SK-N-SH (cell line): ENCODE measurements around the gene RAD17. TPM values are rescaled to one million over a fixed set of nuclear protein-coding genes. Genes with fewer than 3 reads are reported as not detected.

Experiments used
- CTCF ChIA-PET: fragments of 300-600, 350-600 bp; formaldehyde crosslinking; extraction: SDS; loops from one replicate; lab custom pipeline; 2021; lab: Yijun Ruan, JAX
- POLR2A ChIA-PET: fragments of 350-600 bp; sonication (Branson Sonifier 250); formaldehyde crosslinking; extraction: SDS; loops from one replicate; lab custom pipeline; 2020; ENCODE audit warnings: antibody characterized with exemption, inconsistent platforms; lab: Yijun Ruan, JAX
- DNase-seq: peaks from one replicate; pipeline ENCODE4 v3.0.0; 2012
- H2AFZ ChIP-seq: fragments of 200-600 bp; sonication (generic); 2 replicates; pipeline ENCODE4 v1.8.1; 2016; ENCODE audit warnings: antibody characterized with exemption, mild to moderate bottlenecking, low read depth
- H3F3A ChIP-seq: fragments of 200-600 bp; sonication (generic); replicated peaks from 2 replicates; pipeline ENCODE3; 2016; ENCODE audit warnings: antibody characterized with exemption, mild to moderate bottlenecking; ENCODE audit not compliant: insufficient read depth
- H3K27ac ChIP-seq, 2 experiments: fragments of 200-500 bp in 1 of 2; fragments of 200-600 bp in 1 of 2; sonication (Bioruptor generic) in 1 of 2; sonication (generic), shearing (Covaris generic) in 1 of 2; 2 replicates each; pipeline versions ENCODE4 v1.5.1 to v1.6.1; 2014 to 2016; ENCODE audit warnings: low read depth in 2 of 2, inconsistent platforms in 1 of 2, low read length in 1 of 2, mild to moderate bottlenecking in 1 of 2, mixed read lengths in 1 of 2
- H3K27me3 ChIP-seq: fragments of 200-600 bp; sonication (generic), shearing (Covaris generic); 2 replicates; pipeline ENCODE4 v1.6.1; 2016; ENCODE audit warnings: mixed run types; ENCODE audit not compliant: insufficient read depth
- H3K36me3 ChIP-seq, 2 experiments: fragments of 200-500 bp in 1 of 2; fragments of 200-600 bp in 1 of 2; sonication (Bioruptor generic) in 1 of 2; sonication (generic) in 1 of 2; replicated peaks in 1 of 2; 2 replicates each; pipeline versions ENCODE3 to v1.5.1; 2014 to 2016; ENCODE audit warnings: low read length in 1 of 2, mild to moderate bottlenecking in 1 of 2; ENCODE audit not compliant: insufficient read depth in 2 of 2, control insufficient read depth in 1 of 2
- H3K4me1 ChIP-seq, 2 experiments: fragments of 200-500 bp in 1 of 2; fragments of 200-600 bp in 1 of 2; sonication (Bioruptor generic) in 1 of 2; sonication (generic), shearing (Covaris generic) in 1 of 2; 2 replicates each; pipeline versions ENCODE4 v1.5.1 to v1.6.1; 2014 to 2016; ENCODE audit warnings: low read depth in 1 of 2, low read length in 1 of 2, mixed run types in 1 of 2; ENCODE audit not compliant: insufficient read depth in 2 of 2, control insufficient read depth in 1 of 2
- H3K4me2 ChIP-seq: fragments of 200-600 bp; sonication (generic), shearing (Covaris generic); 2 replicates; pipeline ENCODE4 v1.6.1; 2017; ENCODE audit warnings: mixed run types
- H3K4me3 ChIP-seq, 2 experiments: fragments of 200-500 bp in 1 of 2; fragments of 200-600 bp in 1 of 2; sonication (Bioruptor generic) in 1 of 2; sonication (generic), shearing (Covaris generic) in 1 of 2; 2 replicates each; pipeline versions ENCODE4 v1.5.1 to v1.8.1; 2014 to 2016; ENCODE audit warnings: low read depth in 2 of 2, inconsistent platforms in 1 of 2, low read length in 1 of 2, mild to moderate bottlenecking in 1 of 2, mixed read lengths in 1 of 2, moderate library complexity in 1 of 2
- H3K79me2 ChIP-seq: fragments of 200-600 bp; sonication (generic); 2 replicates; pipeline ENCODE4 v1.8.1; 2017; ENCODE audit warnings: mild to moderate bottlenecking; ENCODE audit not compliant: insufficient read depth
- H3K9ac ChIP-seq: fragments of 200-600 bp; sonication (generic); 2 replicates; pipeline ENCODE4 v1.6.1; 2017; ENCODE audit warnings: mixed run types
- H3K9me2 ChIP-seq: fragments of 200-600 bp; sonication (generic); 2 replicates; pipeline ENCODE4 v1.6.1; 2017; ENCODE audit warnings: mixed run types
- H3K9me3 ChIP-seq: fragments of 200-600 bp; sonication (generic); 2 replicates; pipeline ENCODE4 v1.6.1; 2017; ENCODE audit warnings: mixed run types, mild to moderate bottlenecking, moderate library complexity
- H4K20me1 ChIP-seq: fragments of 200-600 bp; sonication (generic); 2 replicates; pipeline ENCODE4 v1.6.1; 2017; ENCODE audit warnings: mild to moderate bottlenecking, mixed run types; ENCODE audit not compliant: insufficient read depth
- CHD2 ChIP-seq: fragments of 150-350 bp; IDR thresholded peaks from 2 replicates; pipeline ENCODE4 v1.6.1; 2018; ENCODE audit warnings: low read length; ENCODE audit not compliant: partially characterized antibody
- ELF1 ChIP-seq: IDR thresholded peaks from 2 replicates; pipeline ENCODE4 v1.4.0; 2012
- EP300 ChIP-seq, 2 experiments: IDR thresholded peaks; 2 replicates each; pipeline versions ENCODE4 v1.4.0 to v1.6.1; 2012; ENCODE audit warnings: borderline replicate concordance in 1 of 2, low read depth in 1 of 2, low read length in 1 of 2
- EZH2phosphoT487 ChIP-seq: fragments of 200-600 bp; sonication (generic); IDR thresholded peaks from 2 replicates; pipeline ENCODE4 v1.6.1; 2017; ENCODE audit warnings: low read depth, mixed run types, mild to moderate bottlenecking, antibody characterized with exemption, moderate library complexity, borderline replicate concordance
- FOSL2 ChIP-seq: IDR thresholded peaks from 2 replicates; pipeline ENCODE4 v1.4.0; 2012; ENCODE audit warnings: low read depth, mild to moderate bottlenecking, moderate library complexity, borderline replicate concordance
- FOXM1 ChIP-seq: IDR thresholded peaks from 2 replicates; pipeline ENCODE4 v1.4.0; 2012; ENCODE audit warnings: low read depth, mild to moderate bottlenecking
- GABPA ChIP-seq: IDR thresholded peaks from 2 replicates; pipeline ENCODE4 v1.4.0; 2012; ENCODE audit warnings: low read depth, mild to moderate bottlenecking
- GATA2 ChIP-seq: sonication (generic); formaldehyde crosslinking; IDR thresholded peaks from 2 replicates; pipeline ENCODE4 v1.5.0; 2020; ENCODE audit warnings: mild to moderate bottlenecking, missing genetic modification reagents
- JUND ChIP-seq: IDR thresholded peaks from 2 replicates; pipeline ENCODE4 v1.4.0; 2012
- NFIC ChIP-seq: IDR thresholded peaks from 2 replicates; pipeline ENCODE4 v1.4.0; 2012; ENCODE audit warnings: borderline replicate concordance
- NRF1 ChIP-seq: IDR thresholded peaks from 2 replicates; pipeline ENCODE4 v1.6.1; 2012; ENCODE audit warnings: low read depth, mild to moderate bottlenecking, low read length
- POLR2AphosphoS5 ChIP-seq: IDR thresholded peaks from 2 replicates; pipeline ENCODE4 v1.6.1; 2012; ENCODE audit warnings: low read depth, low read length
- RCOR1 ChIP-seq: fragments of 150-350 bp; IDR thresholded peaks from 2 replicates; pipeline ENCODE4 v1.6.1; 2017; ENCODE audit warnings: antibody characterized with exemption, low read length
- RFX5 ChIP-seq: IDR thresholded peaks from 2 replicates; pipeline ENCODE4 v1.6.1; 2012; ENCODE audit warnings: mild to moderate bottlenecking, improper control_type of control experiment, low read length
- RXRA ChIP-seq: IDR thresholded peaks from 2 replicates; pipeline ENCODE4 v1.4.0; 2012; ENCODE audit warnings: low read depth, mild to moderate bottlenecking, borderline replicate concordance
- SIN3A ChIP-seq: IDR thresholded peaks from 2 replicates; pipeline ENCODE4 v1.6.1; 2012; ENCODE audit warnings: low read depth, mild to moderate bottlenecking, low read length, moderate library complexity, borderline replicate concordance
- SMC3 ChIP-seq: IDR thresholded peaks from 2 replicates; pipeline ENCODE4 v1.6.1; 2012; ENCODE audit warnings: low read depth, low read length, improper control_type of control experiment
- TAF1 ChIP-seq: IDR thresholded peaks from 2 replicates; pipeline ENCODE4 v1.6.1; 2012; ENCODE audit warnings: low read depth, mild to moderate bottlenecking, low read length, moderate library complexity, borderline replicate concordance
- TCF12 ChIP-seq: IDR thresholded peaks from 2 replicates; pipeline ENCODE4 v1.4.0; 2012
- TEAD4 ChIP-seq: IDR thresholded peaks from 2 replicates; pipeline ENCODE4 v1.4.0; 2012; ENCODE audit warnings: mild to moderate bottlenecking, borderline replicate concordance; ENCODE audit not compliant: insufficient read depth
- WGBS: methylation state at CpG from one replicate; pipeline ENCODE4 v1.1.6; 2017; ENCODE audit warnings: low lambda C conversion rate; 5-methylcytosine and 5-hydroxymethylcytosine counted together
- polyA plus RNA-seq, 3 experiments: library from polyadenylated mRNA; depleted of rRNA; stranded (reverse); fragments of >200 nt; gene quantifications; 2 replicates each; pipeline ENCODE4 v1.2.3, GENCODE V29; 2012
- TF ChIP-seq, protein P1 (sequence below): IDR thresholded peaks from 2 replicates; pipeline ENCODE4 v1.4.0; 2012; ENCODE audit warnings: low read depth, borderline replicate concordance
- TF ChIP-seq, protein P2 (sequence below): IDR thresholded peaks from 2 replicates; pipeline ENCODE4; 2012
- TF ChIP-seq, protein P3 (sequence below): IDR thresholded peaks from 2 replicates; pipeline ENCODE4 v1.4.0; 2012; ENCODE audit warnings: low read depth
- TF ChIP-seq, protein P4 (sequence below): fragments of 150-350 bp; IDR thresholded peaks from 2 replicates; pipeline ENCODE4 v1.6.1; 2016; ENCODE audit warnings: mild to moderate bottlenecking, low read depth, low read length

RAD17 gene
- polyA plus RNA-seq, 1 of the 3 experiments (the other 2 are of a cell fraction), result 16.9 TPM

DNA sequence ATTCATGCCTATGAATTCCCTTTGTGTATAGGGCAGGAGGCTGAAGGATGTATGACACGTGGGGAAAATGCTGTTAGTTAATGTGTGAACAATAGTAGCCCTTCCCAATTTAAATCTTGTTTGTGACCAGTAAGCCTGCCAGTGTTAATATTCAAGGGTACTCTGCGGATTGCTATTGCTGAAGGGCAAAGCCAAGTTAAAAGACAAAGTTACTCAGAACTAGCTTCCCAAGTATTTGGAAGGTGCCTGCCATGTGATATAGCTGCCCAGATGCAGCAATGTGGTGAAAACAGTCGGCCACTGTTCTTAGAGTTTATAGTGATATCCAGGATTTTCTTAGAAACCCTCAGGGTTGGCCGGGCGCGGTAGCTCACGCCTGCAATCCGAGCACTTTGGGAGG lies 79.9 kb downstream of the RAD17 start:
- Histone ChIP-seq H3K27me3 (no peaks in the 10 kb centered on the region), H3K9me2 (no peaks in the 10 kb centered on the region), H3K4me3 (no peak overlapping the region), H3K79me2 (no peaks in the 10 kb centered on the region), H3K9me3 (no peaks in the 10 kb centered on the region), H2AFZ (no peak overlapping the region), H4K20me1 (no peaks in the 10 kb centered on the region), H3F3A (peaks cover 7% of the 10 kb centered on the region), H3K4me2 (no peak overlapping the region; the same call in 1 of the 2 replicates), H3K9ac (no peak overlapping the region), H3K4me1 (no peaks in the 10 kb centered on the region), H3K27ac (no peak overlapping the region), H3K36me3 (no peaks in the 10 kb centered on the region)
- CTCF ChIA-PET, result no interaction called here
- no peak for DNase-seq
- 86% methylated on average over 8 of the region's 8 CpGs for WGBS
- POLR2A ChIA-PET, result no interaction called here
- TF ChIP-seq TCF12 (no peak), SMC3 (no peak), POLR2AphosphoS5 (no peak), NFIC (no peak), TAF1 (no peak), EP300 (IDR thresholded peaks at IDR 0.05; ENCODE audit: borderline replicate concordance in 1 of 2, low read depth in 1 of 2, low read length in 1 of 2) (no peak), GATA2 (CRISPR knock-in tag) (no peak)
- TF ChIP-seq, protein P1, sequence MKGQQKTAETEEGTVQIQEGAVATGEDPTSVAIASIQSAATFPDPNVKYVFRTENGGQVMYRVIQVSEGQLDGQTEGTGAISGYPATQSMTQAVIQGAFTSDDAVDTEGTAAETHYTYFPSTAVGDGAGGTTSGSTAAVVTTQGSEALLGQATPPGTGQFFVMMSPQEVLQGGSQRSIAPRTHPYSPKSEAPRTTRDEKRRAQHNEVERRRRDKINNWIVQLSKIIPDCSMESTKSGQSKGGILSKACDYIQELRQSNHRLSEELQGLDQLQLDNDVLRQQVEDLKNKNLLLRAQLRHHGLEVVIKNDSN, result no peak

DNA sequence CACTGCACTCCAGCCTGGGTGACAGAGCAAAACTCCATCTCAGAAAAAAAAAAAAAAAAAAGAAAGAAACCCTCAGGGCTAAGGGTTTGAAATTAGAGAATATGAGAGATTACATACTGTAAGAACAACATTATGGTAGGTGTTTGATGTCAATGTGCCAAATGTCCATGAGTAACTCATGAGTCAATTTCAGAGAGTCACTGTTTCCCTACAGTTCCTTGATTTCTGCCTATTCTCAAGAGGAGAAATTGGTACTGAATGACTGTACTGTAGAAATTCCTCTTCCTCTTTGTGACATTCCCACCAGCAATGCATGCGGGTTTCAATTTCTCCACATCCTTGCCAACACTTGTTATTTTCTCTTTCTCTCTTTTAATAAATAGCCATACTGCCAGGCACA lies 80.5 kb downstream of the RAD17 start:
- H3K27ac ChIP-seq, result peak overlapping the region in 1 of 2 experiments; percentile 66; a peak in 2 of 4 replicates
- 9% methylated on average over 1 of the region's 1 CpG for WGBS
- H3F3A ChIP-seq, result peaks cover 7% of the 10 kb centered on the region
- CTCF ChIA-PET, result no interaction called here
- H3K27me3 ChIP-seq, result no peaks in the 10 kb centered on the region
- no peaks in the 10 kb centered on the region for H3K4me1 ChIP-seq
- no peak overlapping the region for H3K4me2 ChIP-seq
- H3K36me3 ChIP-seq, result no peaks in the 10 kb centered on the region
- no peaks in the 10 kb centered on the region for H3K79me2 ChIP-seq
- H4K20me1 ChIP-seq, result no peaks in the 10 kb centered on the region
- no peak overlapping the region; the same call in 1 of the 2 replicates for H2AFZ ChIP-seq
- POLR2A ChIA-PET, result no interaction called here
- DNase-seq, result no peak
- no peak overlapping the region for H3K4me3 ChIP-seq
- no peaks in the 10 kb centered on the region for H3K9me3 ChIP-seq
- H3K9ac ChIP-seq, result no peak overlapping the region
- no peaks in the 10 kb centered on the region for H3K9me2 ChIP-seq
- TF ChIP-seq EP300 (IDR thresholded peaks at IDR 0.05; ENCODE audit: borderline replicate concordance in 1 of 2, low read depth in 1 of 2, low read length in 1 of 2) (no peak), RXRA (no peak), NFIC (peak; percentile 49; the same call in 1 of the 2 replicates), RCOR1 (no peak), TCF12 (peak; percentile 57; the same call in 1 of the 2 replicates), ELF1 (no peak), FOSL2 (peak; percentile 79), TAF1 (no peak), GATA2 (CRISPR knock-in tag) (no peak), RFX5 (no peak), GABPA (no peak), CHD2 (no peak), FOXM1 (no peak), NRF1 (no peak), SIN3A (no peak), TEAD4 (0 out of 2 replicates have a peak, but pooled peaks have one; percentile 13), POLR2AphosphoS5 (no peak), JUND (peak; percentile 46), EZH2phosphoT487 (no peak)
- TF ChIP-seq, protein P2, sequence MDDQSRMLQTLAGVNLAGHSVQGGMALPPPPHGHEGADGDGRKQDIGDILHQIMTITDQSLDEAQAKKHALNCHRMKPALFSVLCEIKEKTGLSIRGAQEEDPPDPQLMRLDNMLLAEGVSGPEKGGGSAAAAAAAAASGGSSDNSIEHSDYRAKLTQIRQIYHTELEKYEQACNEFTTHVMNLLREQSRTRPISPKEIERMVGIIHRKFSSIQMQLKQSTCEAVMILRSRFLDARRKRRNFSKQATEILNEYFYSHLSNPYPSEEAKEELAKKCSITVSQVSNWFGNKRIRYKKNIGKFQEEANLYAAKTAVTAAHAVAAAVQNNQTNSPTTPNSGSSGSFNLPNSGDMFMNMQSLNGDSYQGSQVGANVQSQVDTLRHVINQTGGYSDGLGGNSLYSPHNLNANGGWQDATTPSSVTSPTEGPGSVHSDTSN, result peak; percentile 51
- TF ChIP-seq, protein P3, sequence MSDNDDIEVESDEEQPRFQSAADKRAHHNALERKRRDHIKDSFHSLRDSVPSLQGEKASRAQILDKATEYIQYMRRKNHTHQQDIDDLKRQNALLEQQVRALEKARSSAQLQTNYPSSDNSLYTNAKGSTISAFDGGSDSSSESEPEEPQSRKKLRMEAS, result 0 out of 2 replicates have a peak, but pooled peaks have one; percentile 19
- TF ChIP-seq, protein P4, sequence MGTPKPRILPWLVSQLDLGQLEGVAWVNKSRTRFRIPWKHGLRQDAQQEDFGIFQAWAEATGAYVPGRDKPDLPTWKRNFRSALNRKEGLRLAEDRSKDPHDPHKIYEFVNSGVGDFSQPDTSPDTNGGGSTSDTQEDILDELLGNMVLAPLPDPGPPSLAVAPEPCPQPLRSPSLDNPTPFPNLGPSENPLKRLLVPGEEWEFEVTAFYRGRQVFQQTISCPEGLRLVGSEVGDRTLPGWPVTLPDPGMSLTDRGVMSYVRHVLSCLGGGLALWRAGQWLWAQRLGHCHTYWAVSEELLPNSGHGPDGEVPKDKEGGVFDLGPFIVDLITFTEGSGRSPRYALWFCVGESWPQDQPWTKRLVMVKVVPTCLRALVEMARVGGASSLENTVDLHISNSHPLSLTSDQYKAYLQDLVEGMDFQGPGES, result no peak
